Esophagus muscularis mucosa (tissue), 4 donors: ENCODE measurements around the gene SPG11. TPM values are rescaled to one million over a fixed set of nuclear protein-coding genes. Genes with fewer than 3 reads are reported as not detected.
"Not testable (repeated sequence)": the region's sequence is repeated elsewhere in the genome, so short reads cannot be mapped to it uniquely, and the experiment has no call there.

Source experiments
- DNase-seq: peaks from one replicate; pipeline ENCODE4 v3.0.0-alpha.2; 2017; ENCODE audit errors: extremely low spot score
- H3K27ac ChIP-seq, 4 donors: fragments of 200-600 bp; sonication (generic); replicated peaks in 1 of 4; 1 replicate in 3 of 4; 2 replicates in 1 of 4; pipeline ENCODE4 v1.5.1; 2016 to 2019; ENCODE audit warnings: mild to moderate bottlenecking in 1 of 4
- H3K27me3 ChIP-seq, 4 donors: fragments of 200-600 bp; sonication (generic); one replicate each; pipeline versions ENCODE4 v1.5.1 to v1.6.0; 2016 to 2019
- H3K36me3 ChIP-seq, 4 donors: fragments of 200-600 bp; sonication (generic); one replicate each; pipeline ENCODE4 v1.5.1; 2016 to 2019
- H3K4me1 ChIP-seq, 4 donors: fragments of 200-600 bp; sonication (generic); one replicate each; pipeline ENCODE4 v1.5.1; 2016 to 2019
- H3K4me3 ChIP-seq, 4 donors: fragments of 200-600 bp; sonication (generic); 1 replicate in 2 of 4; 2 replicates in 2 of 4; pipeline ENCODE4 v1.5.1; 2016 to 2019; ENCODE audit warnings: mild to moderate bottlenecking in 4 of 4, moderate library complexity in 1 of 4
- H3K9me3 ChIP-seq, 4 donors: fragments of 200-600 bp; sonication (generic); 1 replicate in 3 of 4; 2 replicates in 1 of 4; pipeline ENCODE4 v1.5.1; 2016 to 2019
- EP300 ChIP-seq: sonication (generic); formaldehyde crosslinking; IDR thresholded peaks from one replicate; pipeline ENCODE4 v1.6.1; 2017; ENCODE audit warnings: antibody characterized with exemption
- POLR2A ChIP-seq: fragments of 450-650 bp; IDR thresholded peaks from one replicate; pipeline ENCODE4 v1.6.1; 2017; ENCODE audit warnings: antibody characterized with exemption, moderate library complexity, mild to moderate bottlenecking, low read depth
- POLR2AphosphoS5 ChIP-seq, 2 donors: sonication (generic); formaldehyde crosslinking; IDR thresholded peaks; one replicate each; pipeline ENCODE4 v1.6.1; 2017; ENCODE audit warnings: antibody characterized with exemption in 2 of 2
- WGBS: methylation state at CpG from one replicate; pipeline ENCODE4 v1.1.5; 2018; 5-methylcytosine and 5-hydroxymethylcytosine counted together
- intact Hi-C: fragments of 100-400 bp; cut with DNase I; formaldehyde crosslinking; loops from one replicate; pipeline ENCODE4 v1.15.1; 2023
- total RNA-seq, 4 donors: library from RNA; depleted of rRNA; stranded (reverse); fragments of >200 nt; gene quantifications; one replicate each; pipeline versions ENCODE4 v1.1.0 to v1.2.1, GENCODE V29; 2016
- TF ChIP-seq, protein P1 (sequence below), 3 experiments: fragments of 200-600 bp in 2 of 3; fragments of 450-650 bp in 1 of 3; sonication (generic) in 2 of 3; IDR thresholded peaks; one replicate each; pipeline ENCODE4 v1.5.1; 2017 to 2019; ENCODE audit warnings: antibody characterized with exemption in 3 of 3, mild to moderate bottlenecking in 2 of 3, moderate library complexity in 1 of 3

SPG11 gene
- total RNA-seq, 4 donors from 2014 or later = 40.4 to 80.6 (median 55.2) TPM

DNA sequence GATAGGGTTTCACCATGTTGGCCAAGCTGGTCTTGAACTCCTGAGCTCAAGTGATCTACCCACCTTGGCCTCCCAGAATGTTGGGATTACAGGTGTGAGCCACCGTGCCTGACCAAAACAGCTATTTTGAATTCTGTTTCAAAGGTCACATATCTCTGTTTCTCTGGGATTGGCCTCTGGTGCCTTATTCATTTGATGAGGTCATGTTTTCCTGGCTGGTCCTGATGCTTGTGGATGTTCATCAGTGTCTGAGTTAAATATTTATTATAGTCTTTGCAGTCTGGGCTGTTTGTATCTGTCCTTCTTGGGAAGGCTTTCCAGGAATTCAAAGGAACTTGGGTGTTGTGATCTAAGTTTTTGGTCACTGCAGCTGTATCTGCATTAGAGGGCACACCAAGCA is 42.5 kb upstream of the SPG11 start:
- H3K27ac ChIP-seq = no peak overlapping the region
- peaks cover 0 to 3% (median 0%) of the 10 kb centered on the region in 4 donors for H3K9me3 ChIP-seq
- no peak overlapping the region for H3K4me3 ChIP-seq
- no peaks in the 10 kb centered on the region for H3K36me3 ChIP-seq
- no peaks in the 10 kb centered on the region for H3K27me3 ChIP-seq
- H3K4me1 ChIP-seq = peaks cover 0 to 10% (median 6%) of the 10 kb centered on the region in 4 donors
- TF ChIP-seq EP300 = no peak
- TF ChIP-seq POLR2A = no peak
- TF ChIP-seq, protein P1, sequence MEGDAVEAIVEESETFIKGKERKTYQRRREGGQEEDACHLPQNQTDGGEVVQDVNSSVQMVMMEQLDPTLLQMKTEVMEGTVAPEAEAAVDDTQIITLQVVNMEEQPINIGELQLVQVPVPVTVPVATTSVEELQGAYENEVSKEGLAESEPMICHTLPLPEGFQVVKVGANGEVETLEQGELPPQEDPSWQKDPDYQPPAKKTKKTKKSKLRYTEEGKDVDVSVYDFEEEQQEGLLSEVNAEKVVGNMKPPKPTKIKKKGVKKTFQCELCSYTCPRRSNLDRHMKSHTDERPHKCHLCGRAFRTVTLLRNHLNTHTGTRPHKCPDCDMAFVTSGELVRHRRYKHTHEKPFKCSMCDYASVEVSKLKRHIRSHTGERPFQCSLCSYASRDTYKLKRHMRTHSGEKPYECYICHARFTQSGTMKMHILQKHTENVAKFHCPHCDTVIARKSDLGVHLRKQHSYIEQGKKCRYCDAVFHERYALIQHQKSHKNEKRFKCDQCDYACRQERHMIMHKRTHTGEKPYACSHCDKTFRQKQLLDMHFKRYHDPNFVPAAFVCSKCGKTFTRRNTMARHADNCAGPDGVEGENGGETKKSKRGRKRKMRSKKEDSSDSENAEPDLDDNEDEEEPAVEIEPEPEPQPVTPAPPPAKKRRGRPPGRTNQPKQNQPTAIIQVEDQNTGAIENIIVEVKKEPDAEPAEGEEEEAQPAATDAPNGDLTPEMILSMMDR (IDR thresholded peaks at IDR 0.05) = no peak
- no peak for TF ChIP-seq POLR2AphosphoS5 (IDR thresholded peaks at IDR 0.05)
- intact Hi-C loops = no loop called here
- 79% methylated on average over 1 of the region's 1 CpG for WGBS
- no peak for DNase-seq

DNA sequence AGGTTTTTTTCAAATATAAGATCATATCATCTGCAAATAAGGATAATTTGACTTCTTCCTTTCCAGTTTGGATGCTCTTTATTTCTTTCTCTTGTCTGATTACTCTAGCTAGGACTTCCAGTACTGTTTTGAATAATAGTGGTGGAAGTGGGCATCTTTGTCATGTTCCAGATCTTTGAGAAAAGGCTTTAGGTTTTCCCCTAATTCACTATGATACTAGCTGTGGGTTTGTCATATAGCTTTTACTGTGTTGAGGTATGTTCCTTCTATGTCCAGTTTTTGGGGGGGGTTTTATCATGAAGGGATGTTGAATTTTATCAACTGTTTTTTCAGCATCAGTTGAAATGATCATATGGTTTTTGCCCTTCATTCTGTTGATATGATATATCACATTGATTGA is 37.2 kb upstream of the SPG11 start:
- H3K27ac ChIP-seq, DNase-seq, H3K27me3 ChIP-seq, H3K4me1 ChIP-seq, intact Hi-C loops, H3K4me3 ChIP-seq, H3K36me3 ChIP-seq: not testable (repeated sequence)
- peaks cover 0 to 16% (median 7%) of the 10 kb centered on the region in 4 donors for H3K9me3 ChIP-seq

DNA sequence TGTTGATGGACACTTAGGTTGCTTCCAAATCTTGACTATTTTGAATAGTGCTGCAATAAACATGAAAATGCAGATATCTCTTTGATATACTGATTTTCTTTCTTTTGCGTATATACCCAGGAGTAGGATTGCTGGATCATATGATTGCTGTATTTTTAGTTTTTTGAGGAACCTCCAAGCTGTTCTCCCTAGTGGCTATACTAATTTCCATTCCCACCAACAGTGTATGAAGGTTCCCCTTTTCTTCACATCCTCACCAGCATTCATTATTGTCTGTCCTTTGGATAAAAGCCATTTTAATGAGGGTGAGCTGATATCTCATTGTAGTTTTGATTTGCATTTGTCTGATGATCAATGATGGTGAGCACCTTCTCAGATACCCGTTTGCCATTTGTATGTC is 35.2 kb upstream of the SPG11 start:
- 87% methylated on average over 2 of the region's 2 CpGs for WGBS
- TF ChIP-seq, protein P1 (IDR thresholded peaks at IDR 0.05) = no peak
- TF ChIP-seq POLR2A (no peak), EP300 (no peak), POLR2AphosphoS5 (IDR thresholded peaks at IDR 0.05) (no peak)
- no peaks in the 10 kb centered on the region for H3K4me1 ChIP-seq
- H3K27ac ChIP-seq = no peak overlapping the region
- H3K27me3 ChIP-seq = no peaks in the 10 kb centered on the region
- no peak overlapping the region for H3K4me3 ChIP-seq
- no peaks in the 10 kb centered on the region for H3K36me3 ChIP-seq
- intact Hi-C loops = no loop called here
- peaks cover 0 to 16% (median 7%) of the 10 kb centered on the region in 4 donors for H3K9me3 ChIP-seq
- DNase-seq = no peak

DNA sequence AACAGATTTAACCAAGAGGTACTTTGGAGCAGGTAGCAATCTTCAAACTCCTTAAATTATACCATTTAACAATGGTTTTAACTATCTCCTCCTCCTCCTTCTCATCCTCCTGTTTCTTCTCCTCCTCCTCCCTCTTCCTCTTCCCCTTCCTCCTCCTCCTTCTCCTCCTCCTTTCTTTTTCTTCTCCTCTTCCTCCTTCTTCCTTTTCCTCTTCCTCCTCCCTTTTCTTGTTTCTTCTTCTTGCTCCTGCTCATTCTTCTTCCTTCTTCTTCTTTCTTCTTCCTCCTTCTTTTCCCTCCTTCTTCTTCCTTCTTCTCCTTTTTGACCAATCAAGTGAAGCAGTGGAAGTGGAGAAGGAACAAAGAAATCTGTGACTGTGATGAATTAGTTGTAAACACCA is 33.6 kb upstream of the SPG11 start:
- Histone ChIP-seq H3K27ac (no peak overlapping the region), H3K27me3 (no peaks in the 10 kb centered on the region), H3K36me3 (no peaks in the 10 kb centered on the region), H3K9me3 (peaks cover 0 to 14% (median 6%) of the 10 kb centered on the region in 4 donors), H3K4me1 (no peaks in the 10 kb centered on the region), H3K4me3 (no peak overlapping the region)
- intact Hi-C loops = no loop called here
- TF ChIP-seq, protein P1 (IDR thresholded peaks at IDR 0.05) = no peak
- TF ChIP-seq POLR2AphosphoS5 (IDR thresholded peaks at IDR 0.05) (no peak), EP300 (no peak), POLR2A (no peak)
- DNase-seq = no peak

DNA sequence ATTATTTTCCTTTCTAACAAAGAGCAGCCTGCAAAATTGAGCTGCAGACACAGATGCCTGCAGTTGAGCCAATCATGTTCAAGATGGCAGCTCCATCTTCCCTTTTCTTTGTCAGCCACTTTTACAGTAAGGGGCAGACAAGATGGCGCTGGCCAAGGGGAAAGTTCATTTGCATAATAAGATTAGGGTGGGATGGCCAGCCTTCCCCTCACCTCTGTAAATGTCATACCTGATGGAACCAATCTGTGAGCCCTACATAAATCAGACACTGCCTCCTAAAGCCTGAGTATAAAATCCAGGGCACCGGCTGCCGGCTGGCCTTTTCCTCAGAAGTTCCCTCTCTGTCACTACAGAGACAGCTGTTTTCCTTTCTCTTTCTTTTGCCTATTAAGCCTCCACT is 31.8 kb upstream of the SPG11 start:
- Histone ChIP-seq H3K27me3 (no peaks in the 10 kb centered on the region), H3K27ac (no peak overlapping the region), H3K9me3 (peaks cover 0 to 11% (median 4%) of the 10 kb centered on the region in 4 donors), H3K4me1 (no peaks in the 10 kb centered on the region), H3K4me3 (no peak overlapping the region), H3K36me3 (no peaks in the 10 kb centered on the region)
- no peak for TF ChIP-seq POLR2AphosphoS5 (IDR thresholded peaks at IDR 0.05)
- TF ChIP-seq, protein P1 (IDR thresholded peaks at IDR 0.05) = no peak
- TF ChIP-seq EP300 = no peak
- no peak for TF ChIP-seq POLR2A
- intact Hi-C loops = no loop called here
- DNase-seq = no peak
- WGBS = 64% methylated on average over 3 of the region's 3 CpGs
